ENCODE results near the gene SLC17A7.

- TF ChIP-seq CTCF (IDR thresholded peaks at IDR 0.05) (no peak), ZFX (IDR thresholded peaks at IDR 0.05; ENCODE audit: borderline replicate concordance) (no peak)
Measured at GRCh38 chr19:49439836-49440235, 1.5 kb downstream of the SLC17A7 start.
